Esophagus muscularis mucosa (tissue), 4 donors: Measurements from ENCODE around the gene TUSC2.

Source experiments
- CTCF ChIP-seq, 3 experiments: fragments of 200-600 bp in 2 of 3; fragments of 450-650 bp in 1 of 3; sonication (generic) in 2 of 3; IDR thresholded peaks; one replicate each; pipeline ENCODE4 v1.5.1; 2017 to 2019; ENCODE audit warnings: antibody characterized with exemption in 3 of 3, mild to moderate bottlenecking in 2 of 3, moderate library complexity in 1 of 3
- EP300 ChIP-seq: sonication (generic); formaldehyde crosslinking; IDR thresholded peaks from one replicate; pipeline ENCODE4 v1.6.1; 2017; ENCODE audit warnings: antibody characterized with exemption
- POLR2A ChIP-seq: fragments of 450-650 bp; IDR thresholded peaks from one replicate; pipeline ENCODE4 v1.6.1; 2017; ENCODE audit warnings: antibody characterized with exemption, moderate library complexity, mild to moderate bottlenecking, low read depth

- TF ChIP-seq POLR2A: no peak
- no peak for TF ChIP-seq EP300
- TF ChIP-seq CTCF (IDR thresholded peaks at IDR 0.05): no peak
Measured at GRCh38 chr3:50293079-50293801, 34.8 kb downstream of the TUSC2 start.
